ENCODE results near the gene EEF1AKMT2.

The EEF1AKMT2 gene

GRCh38 chr10:124717041-124717757 lies 74.5 kb downstream of the EEF1AKMT2 start:
- TF ChIP-seq ZFX (IDR thresholded peaks at IDR 0.05; ENCODE audit: borderline replicate concordance) = no peak
- TF ChIP-seq, protein P1, sequence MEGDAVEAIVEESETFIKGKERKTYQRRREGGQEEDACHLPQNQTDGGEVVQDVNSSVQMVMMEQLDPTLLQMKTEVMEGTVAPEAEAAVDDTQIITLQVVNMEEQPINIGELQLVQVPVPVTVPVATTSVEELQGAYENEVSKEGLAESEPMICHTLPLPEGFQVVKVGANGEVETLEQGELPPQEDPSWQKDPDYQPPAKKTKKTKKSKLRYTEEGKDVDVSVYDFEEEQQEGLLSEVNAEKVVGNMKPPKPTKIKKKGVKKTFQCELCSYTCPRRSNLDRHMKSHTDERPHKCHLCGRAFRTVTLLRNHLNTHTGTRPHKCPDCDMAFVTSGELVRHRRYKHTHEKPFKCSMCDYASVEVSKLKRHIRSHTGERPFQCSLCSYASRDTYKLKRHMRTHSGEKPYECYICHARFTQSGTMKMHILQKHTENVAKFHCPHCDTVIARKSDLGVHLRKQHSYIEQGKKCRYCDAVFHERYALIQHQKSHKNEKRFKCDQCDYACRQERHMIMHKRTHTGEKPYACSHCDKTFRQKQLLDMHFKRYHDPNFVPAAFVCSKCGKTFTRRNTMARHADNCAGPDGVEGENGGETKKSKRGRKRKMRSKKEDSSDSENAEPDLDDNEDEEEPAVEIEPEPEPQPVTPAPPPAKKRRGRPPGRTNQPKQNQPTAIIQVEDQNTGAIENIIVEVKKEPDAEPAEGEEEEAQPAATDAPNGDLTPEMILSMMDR (IDR thresholded peaks at IDR 0.05) = no peak
- no peak overlapping the region for H3K27ac ChIP-seq

- TF ChIP-seq ZFX (IDR thresholded peaks at IDR 0.05; ENCODE audit: borderline replicate concordance) = no peak
- TF ChIP-seq, protein P1 (IDR thresholded peaks at IDR 0.05) = no peak
- H3K27ac ChIP-seq = no peak overlapping the region
Observed at GRCh38 chr10:124716369-124716768, 75.3 kb downstream of the EEF1AKMT2 start.

DNA sequence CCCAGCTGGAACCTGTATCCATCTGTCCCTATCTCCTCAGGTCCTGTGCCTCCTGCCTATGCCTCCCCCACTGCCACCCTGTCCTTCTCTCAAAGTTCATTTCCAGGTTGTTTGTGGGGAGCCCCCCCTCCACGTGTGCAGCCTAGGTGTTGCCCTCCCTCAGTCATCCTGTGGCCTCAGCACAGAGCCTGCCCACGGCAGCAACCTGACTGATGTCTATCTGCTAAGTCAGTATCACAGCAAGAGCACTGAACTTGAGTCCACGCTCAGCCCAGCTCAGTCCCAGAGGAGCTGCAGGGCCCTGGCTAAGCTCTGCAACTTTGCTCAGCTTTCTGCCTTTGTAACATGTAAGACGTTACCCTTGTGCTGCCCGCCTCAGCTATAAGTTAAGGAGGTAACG lies 76.2 kb downstream of the EEF1AKMT2 start:
- H3K27ac ChIP-seq = no peak overlapping the region
- TF ChIP-seq, protein P1 (IDR thresholded peaks at IDR 0.05) = no peak
- TF ChIP-seq ZFX (IDR thresholded peaks at IDR 0.05; ENCODE audit: borderline replicate concordance) = no peak

DNA sequence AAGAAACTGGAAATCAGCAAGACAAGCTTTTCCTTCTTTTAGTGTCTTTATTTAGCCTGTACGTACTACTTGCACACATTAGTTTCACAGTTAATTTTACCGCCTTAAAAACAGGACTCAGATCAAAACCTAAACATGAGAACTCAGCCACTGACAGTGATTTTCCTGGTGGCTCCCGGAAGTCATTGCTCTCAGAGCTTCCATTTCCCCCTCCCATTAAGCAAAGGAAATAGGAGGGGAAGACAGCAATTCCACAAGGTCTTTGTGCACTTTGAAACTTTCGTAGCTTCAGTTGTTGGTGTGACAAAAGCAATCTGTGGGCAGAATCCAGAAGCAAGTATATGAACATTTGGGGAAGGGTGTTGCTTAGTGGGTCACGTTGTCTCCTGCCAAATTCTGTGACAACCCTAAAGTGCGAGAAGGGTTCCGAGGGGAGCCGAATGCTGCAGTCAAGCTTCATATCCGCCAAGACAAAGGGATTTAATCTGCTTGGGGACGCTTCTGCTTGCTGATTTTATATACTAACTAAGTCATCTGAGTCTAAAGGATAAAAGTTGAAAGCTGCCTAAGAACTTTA lies 77.9 kb downstream of the EEF1AKMT2 start:
- TF ChIP-seq, protein P1 (IDR thresholded peaks at IDR 0.05) = no peak
- no peak for TF ChIP-seq ZFX (IDR thresholded peaks at IDR 0.05; ENCODE audit: borderline replicate concordance)
- H3K27ac ChIP-seq = no peak overlapping the region

DNA sequence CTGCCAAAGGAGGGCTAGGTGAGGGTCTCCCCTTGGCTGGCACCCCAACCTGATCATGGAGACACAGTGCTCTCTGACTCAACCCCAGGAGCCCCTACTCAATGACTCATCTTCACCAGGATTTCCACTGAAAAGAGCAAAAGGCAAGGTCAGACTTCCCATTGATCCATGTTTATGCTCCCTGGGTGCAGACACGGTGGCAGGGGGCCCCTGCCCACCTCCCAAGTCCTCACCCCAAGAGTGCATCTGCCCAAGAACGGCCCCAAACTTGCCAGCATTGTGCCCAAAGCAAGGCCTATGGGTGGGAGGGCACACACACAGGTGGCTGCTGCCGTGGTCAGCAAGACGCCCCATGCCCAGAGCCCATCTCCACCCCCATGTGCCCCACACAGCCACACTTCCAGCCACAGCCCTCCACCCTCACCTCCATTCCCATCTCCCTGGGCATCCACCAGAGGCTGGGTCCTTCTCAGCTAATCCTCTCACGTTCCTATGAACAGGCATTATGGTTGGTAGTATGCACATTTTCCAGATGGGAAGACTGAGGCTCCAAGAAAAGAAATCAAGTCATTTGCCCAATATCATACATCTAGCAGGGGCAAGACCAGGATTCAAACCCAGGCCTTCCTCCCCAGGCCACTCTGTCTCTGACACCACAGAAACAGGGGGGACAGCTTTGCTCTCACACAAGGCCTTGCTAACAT lies 78.8 kb downstream of the EEF1AKMT2 start:
- no peak overlapping the region for H3K27ac ChIP-seq
- TF ChIP-seq, protein P1 (IDR thresholded peaks at IDR 0.05) = no peak
- TF ChIP-seq ZFX (IDR thresholded peaks at IDR 0.05; ENCODE audit: borderline replicate concordance) = no peak

GRCh38 chr10:124711145-124711544 lies 80.5 kb downstream of the EEF1AKMT2 start:
- H3K27ac ChIP-seq = no peak overlapping the region
- TF ChIP-seq ZFX (IDR thresholded peaks at IDR 0.05; ENCODE audit: borderline replicate concordance) = no peak
- TF ChIP-seq, protein P1 (IDR thresholded peaks at IDR 0.05) = no peak
